H9 (cell line): ENCODE measurements around the gene ABCA1. TPM values are rescaled to one million over a fixed set of nuclear protein-coding genes. Genes with fewer than 3 reads are reported as not detected.

Experiments
- DNase-seq: peaks from one replicate; pipeline ENCODE4 v3.0.0-alpha.2; 2017
- H2AFZ ChIP-seq: one replicate; pipeline ENCODE4 v1.6.1; 2013; ENCODE audit warnings: mild to moderate bottlenecking, low read length, control low read depth, moderate library complexity
- H2AK5ac ChIP-seq: 2 replicates; pipeline ENCODE4 v1.6.1; 2013; ENCODE audit warnings: low read length, control low read depth, mixed read lengths; ENCODE audit not compliant: insufficient read length
- H2BK120ac ChIP-seq: one replicate; pipeline ENCODE4 v1.6.1; 2013; ENCODE audit warnings: low read depth, mild to moderate bottlenecking, low read length, control low read depth, inconsistent platforms; ENCODE audit not compliant: poor library complexity, severe bottlenecking
- H2BK12ac ChIP-seq: 2 replicates; pipeline ENCODE4 v1.6.1; 2013; ENCODE audit warnings: low read length, control low read depth, mixed read lengths, low read depth; ENCODE audit not compliant: insufficient read length
- H2BK15ac ChIP-seq: 2 replicates; pipeline ENCODE4 v1.6.1; 2013; ENCODE audit warnings: low read depth, low read length, control low read depth
- H2BK20ac ChIP-seq: one replicate; pipeline ENCODE4 v1.6.1; 2013; ENCODE audit warnings: low read depth, mild to moderate bottlenecking, low read length, control low read depth, inconsistent platforms; ENCODE audit not compliant: poor library complexity, severe bottlenecking
- H2BK5ac ChIP-seq: 2 replicates; pipeline ENCODE4 v1.6.1; 2013; ENCODE audit warnings: low read length, control low read depth, mixed read lengths; ENCODE audit not compliant: insufficient read length
- H3K14ac ChIP-seq: 2 replicates; pipeline ENCODE4 v1.6.1; 2013; ENCODE audit warnings: low read length, control low read depth; ENCODE audit not compliant: insufficient read depth
- H3K18ac ChIP-seq: 2 replicates; pipeline ENCODE4 v1.6.1; 2013; ENCODE audit warnings: low read depth, mild to moderate bottlenecking, mixed read lengths, low read length, control low read depth; ENCODE audit not compliant: insufficient read length
- H3K23ac ChIP-seq: 2 replicates; pipeline ENCODE4 v1.6.1; 2013; ENCODE audit warnings: low read length, control low read depth, mixed read lengths, low read depth; ENCODE audit not compliant: insufficient read length
- H3K23me2 ChIP-seq: 2 replicates; pipeline ENCODE4 v1.6.1; 2013; ENCODE audit warnings: low read depth, mild to moderate bottlenecking, mixed read lengths, low read length, control low read depth; ENCODE audit not compliant: insufficient read length, poor library complexity, severe bottlenecking
- H3K27ac ChIP-seq: 2 replicates; pipeline ENCODE4 v1.5.1; 2013; ENCODE audit warnings: low read length, control low read depth, mixed read lengths, low read depth; ENCODE audit not compliant: insufficient read length
- H3K27me3 ChIP-seq: 2 replicates; pipeline ENCODE4 v1.6.1; 2013; ENCODE audit warnings: low read length, control low read depth, inconsistent platforms; ENCODE audit not compliant: insufficient read depth
- H3K4ac ChIP-seq: 2 replicates; pipeline ENCODE4 v1.6.1; 2013; ENCODE audit warnings: low read depth, mild to moderate bottlenecking, control low read depth, inconsistent platforms, low read length, moderate library complexity
- H3K4me1 ChIP-seq: 2 replicates; pipeline ENCODE4 v1.6.1; 2013; ENCODE audit warnings: low read length, control low read depth, inconsistent platforms; ENCODE audit not compliant: insufficient read depth
- H3K4me2 ChIP-seq: 2 replicates; pipeline ENCODE4 v1.6.1; 2013; ENCODE audit warnings: low read length, control low read depth, mixed read lengths; ENCODE audit not compliant: insufficient read length, insufficient read depth
- H3K56ac ChIP-seq: 2 replicates; pipeline ENCODE4 v1.6.1; 2013; ENCODE audit warnings: low read depth, mild to moderate bottlenecking, mixed read lengths, low read length, control low read depth; ENCODE audit not compliant: insufficient read length
- H3K79me1 ChIP-seq: 2 replicates; pipeline ENCODE4 v1.6.1; 2013; ENCODE audit warnings: low read depth, mild to moderate bottlenecking, moderate library complexity, low read length, control low read depth, inconsistent platforms; ENCODE audit not compliant: insufficient read depth, poor library complexity, severe bottlenecking
- H3K79me2 ChIP-seq: 2 replicates; pipeline ENCODE4 v1.6.1; 2013; ENCODE audit warnings: low read length, control low read depth, inconsistent platforms; ENCODE audit not compliant: insufficient read depth
- H3K9ac ChIP-seq: 2 replicates; pipeline ENCODE4 v1.6.1; 2013; ENCODE audit warnings: low read length, control low read depth, mixed read lengths; ENCODE audit not compliant: insufficient read length; ENCODE audit errors: extremely low read depth
- H3K9me3 ChIP-seq: one replicate; pipeline ENCODE4 v1.6.1; 2013; ENCODE audit warnings: low read depth, low read length, inconsistent platforms; ENCODE audit not compliant: control insufficient read depth
- H3T11ph ChIP-seq: one replicate; pipeline ENCODE4 v1.6.1; 2013; ENCODE audit warnings: mild to moderate bottlenecking, low read length, control low read depth, inconsistent platforms
- H4K20me1 ChIP-seq: one replicate; pipeline ENCODE4 v1.6.1; 2013; ENCODE audit not compliant: control insufficient read depth, insufficient read length, insufficient read depth
- H4K5ac ChIP-seq: 2 replicates; pipeline ENCODE4 v1.6.1; 2013; ENCODE audit warnings: low read depth, mild to moderate bottlenecking, mixed read lengths, low read length, control low read depth; ENCODE audit not compliant: insufficient read length
- H4K8ac ChIP-seq: replicated peaks from 2 replicates; pipeline ENCODE4 v1.6.1; 2013; ENCODE audit warnings: low read length, control low read depth, mixed read lengths, low read depth; ENCODE audit not compliant: insufficient read length
- H4K91ac ChIP-seq: 2 replicates; pipeline ENCODE4 v1.6.1; 2013; ENCODE audit warnings: low read depth, mild to moderate bottlenecking, moderate library complexity, mixed read lengths, low read length, control low read depth; ENCODE audit not compliant: insufficient read length
- H3K27ac Mint-ChIP-seq, 3 experiments: 2 replicates in 2 of 3; 3 replicates in 1 of 3; pipeline ENCODE4 v1.8.0; 2020 to 2021; ENCODE audit warnings: mixed read lengths in 3 of 3, mild to moderate bottlenecking in 1 of 3, moderate library complexity in 1 of 3
- H3K27me3 Mint-ChIP-seq: 2 replicates; pipeline ENCODE4 v1.8.0; 2021; ENCODE audit warnings: low read depth, mild to moderate bottlenecking, moderate library complexity, mixed read lengths
- H3K36me3 Mint-ChIP-seq, 3 experiments: 2 replicates in 2 of 3; 3 replicates in 1 of 3; pipeline ENCODE4 v1.8.0; 2020 to 2021; ENCODE audit warnings: low read depth in 3 of 3, mixed read lengths in 3 of 3; ENCODE audit not compliant: insufficient read depth in 1 of 3
- H3K4me1 Mint-ChIP-seq, 2 experiments: 2 replicates each; pipeline ENCODE4 v1.8.0; 2020; ENCODE audit warnings: mixed read lengths in 2 of 2
- H3K4me3 Mint-ChIP-seq, 2 experiments: 2 replicates in 1 of 2; 3 replicates in 1 of 2; pipeline ENCODE4 v1.8.0; 2020 to 2021; ENCODE audit warnings: mild to moderate bottlenecking in 2 of 2, mixed read lengths in 2 of 2, moderate library complexity in 1 of 2
- H3K9me3 Mint-ChIP-seq, 2 experiments: 2 replicates in 1 of 2; 3 replicates in 1 of 2; pipeline ENCODE4 v1.8.0; 2020; ENCODE audit warnings: mild to moderate bottlenecking in 2 of 2, mixed read lengths in 2 of 2, moderate library complexity in 1 of 2
- WGBS: extraction: QIAGEN DNeasy Blood & Tissue Kit; methylation state at CpG from one replicate; pipeline ENCODE4 v1.1.7; 2013; ENCODE audit warnings: missing lambda C conversion rate, low lambda C conversion rate, mixed read lengths; ENCODE audit not compliant: insufficient read length; ENCODE audit errors: extremely low coverage; 5-methylcytosine and 5-hydroxymethylcytosine counted together
- total RNA-seq: library from RNA; stranded (reverse); gene quantifications from 2 replicates; pipeline ENCODE4 v1.2.1, GENCODE V29; 2021
- TF ChIP-seq, protein P1 (sequence below): fragments of 200-600 bp; sonication (generic); conservative IDR thresholded peaks from 3 replicates; pipeline ENCODE4 v1.8.0; 2021; ENCODE audit warnings: antibody characterized with exemption, mild to moderate bottlenecking

Gene ABCA1
- total RNA-seq, 1 experiment from 2014 or later: 16.6 TPM

- Mint-ChIP-seq H3K4me3 (no peak overlapping the region), H3K36me3 (peaks cover 0 to 14% (median 9%) of the 10 kb centered on the region in 3 experiments; a peak in 4 of 7 replicates), H3K9me3 (no peaks in the 10 kb centered on the region; a peak in 1 of 5 replicates), H3K4me1 (peaks cover 43 to 53% of the 10 kb centered on the region in 2 experiments), H3K27ac (peak overlapping the region in 1 of 3 experiments; percentile 52; a peak in 2 of 7 replicates), H3K27me3 (peaks cover 2% of the 10 kb centered on the region)
- Histone ChIP-seq H2BK20ac (no peak overlapping the region), H3K18ac (no peak overlapping the region), H3K9me3 (no peaks in the 10 kb centered on the region), H4K8ac (no peak overlapping the region), H3K14ac (no peak overlapping the region), H3K79me2 (no peaks in the 10 kb centered on the region), H3K23me2 (no peaks in the 10 kb centered on the region), H4K20me1 (peaks cover 2% of the 10 kb centered on the region), H3K4me2 (no peak overlapping the region), H2BK15ac (no peak overlapping the region), H3K27me3 (no peaks in the 10 kb centered on the region), H2AFZ (no peak overlapping the region), H3K79me1 (no peaks in the 10 kb centered on the region), H2BK5ac (no peak overlapping the region), H2BK12ac (no peak overlapping the region), H3K56ac (no peak overlapping the region), H3K23ac (no peak overlapping the region), H3K27ac (no peak overlapping the region), H3T11ph (no peak overlapping the region), H3K4me1 (peaks cover 15% of the 10 kb centered on the region; the same call in 1 of the 2 replicates), H3K4ac (no peak overlapping the region), H3K9ac (no peak overlapping the region), H2AK5ac (no peak overlapping the region), H4K91ac (no peak overlapping the region), H4K5ac (no peak overlapping the region), H2BK120ac (no peak overlapping the region)
- TF ChIP-seq, protein P1, sequence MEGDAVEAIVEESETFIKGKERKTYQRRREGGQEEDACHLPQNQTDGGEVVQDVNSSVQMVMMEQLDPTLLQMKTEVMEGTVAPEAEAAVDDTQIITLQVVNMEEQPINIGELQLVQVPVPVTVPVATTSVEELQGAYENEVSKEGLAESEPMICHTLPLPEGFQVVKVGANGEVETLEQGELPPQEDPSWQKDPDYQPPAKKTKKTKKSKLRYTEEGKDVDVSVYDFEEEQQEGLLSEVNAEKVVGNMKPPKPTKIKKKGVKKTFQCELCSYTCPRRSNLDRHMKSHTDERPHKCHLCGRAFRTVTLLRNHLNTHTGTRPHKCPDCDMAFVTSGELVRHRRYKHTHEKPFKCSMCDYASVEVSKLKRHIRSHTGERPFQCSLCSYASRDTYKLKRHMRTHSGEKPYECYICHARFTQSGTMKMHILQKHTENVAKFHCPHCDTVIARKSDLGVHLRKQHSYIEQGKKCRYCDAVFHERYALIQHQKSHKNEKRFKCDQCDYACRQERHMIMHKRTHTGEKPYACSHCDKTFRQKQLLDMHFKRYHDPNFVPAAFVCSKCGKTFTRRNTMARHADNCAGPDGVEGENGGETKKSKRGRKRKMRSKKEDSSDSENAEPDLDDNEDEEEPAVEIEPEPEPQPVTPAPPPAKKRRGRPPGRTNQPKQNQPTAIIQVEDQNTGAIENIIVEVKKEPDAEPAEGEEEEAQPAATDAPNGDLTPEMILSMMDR: no peak
- no CpG with 5 or more reads among the region's 5 CpGs for WGBS
- DNase-seq: no peak
These were observed 63.3 kb downstream of the ABCA1 start for GRCh38 chr9:104864675-104865104.
